ENCODE data around the gene TBX1.

DNA sequence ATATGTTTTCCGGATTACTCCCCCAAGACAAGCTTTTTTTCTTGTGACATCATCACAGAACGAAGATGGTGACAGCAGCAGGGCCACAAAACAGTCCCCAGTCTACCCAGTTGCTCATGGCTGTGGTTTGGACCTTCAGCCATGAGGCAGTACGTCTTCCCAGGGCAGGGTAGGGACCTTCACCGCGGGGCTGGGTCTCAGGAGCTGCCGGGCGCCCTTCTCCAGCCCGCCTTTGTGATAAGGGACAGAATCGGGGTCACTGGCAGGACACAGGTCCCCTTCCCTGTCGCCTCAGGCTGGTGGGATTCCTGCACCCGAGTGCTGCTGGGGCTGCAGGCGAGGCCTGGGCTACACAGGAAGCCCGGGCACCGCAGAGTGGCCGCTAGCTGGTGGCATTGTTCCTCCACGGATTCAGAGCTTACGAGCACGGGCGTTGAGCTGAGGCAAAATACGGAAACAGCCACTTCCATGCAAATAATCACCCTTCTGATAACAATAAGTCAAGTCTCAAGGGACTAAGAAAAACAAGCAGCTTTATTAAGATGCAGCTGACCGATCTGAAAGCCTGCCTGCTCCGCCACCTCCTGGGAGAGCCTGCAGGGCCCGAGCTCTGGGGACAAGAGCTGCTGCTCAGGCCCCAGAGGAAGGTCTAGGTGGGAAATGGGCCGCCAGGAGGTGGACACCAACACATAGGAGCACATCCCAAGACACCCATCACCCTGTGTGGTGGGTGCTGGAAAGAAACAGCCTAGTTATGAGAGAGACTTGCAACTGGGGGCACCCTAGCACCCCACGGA lies 12.3 kb downstream of the TBX1 start:
- TF ChIP-seq RAD21 (IDR thresholded peaks at IDR 0.05 in 1 of 2, conservative IDR thresholded peaks at IDR 0.05 in 1 of 2; ENCODE audit: low read depth in 2 of 2, low read length in 2 of 2) (no peak), POLR2A (IDR thresholded peaks at IDR 0.05; ENCODE audit: control extremely low read depth in 1 of 2, low read depth in 2 of 2, low read length in 2 of 2) (no peak), YY1 (IDR thresholded peaks at IDR 0.05; ENCODE audit: low read depth, low read length) (no peak), POLR2AphosphoS5 (IDR thresholded peaks at IDR 0.05; ENCODE audit: low read depth, low read length) (no peak), TAF1 (IDR thresholded peaks at IDR 0.05; ENCODE audit: low read depth, low read length) (no peak), SP1 (IDR thresholded peaks at IDR 0.05; ENCODE audit: low read depth, low read length) (no peak), SIN3A (conservative IDR thresholded peaks at IDR 0.05 in 1 of 2, IDR thresholded peaks at IDR 0.05 in 1 of 2; ENCODE audit: low read depth in 1 of 2, low read length in 2 of 2) (no peak), EP300 (IDR thresholded peaks at IDR 0.05; ENCODE audit: borderline replicate concordance in 1 of 2, low read depth in 2 of 2, low read length in 2 of 2) (no peak)
- TF ChIP-seq, protein P1, sequence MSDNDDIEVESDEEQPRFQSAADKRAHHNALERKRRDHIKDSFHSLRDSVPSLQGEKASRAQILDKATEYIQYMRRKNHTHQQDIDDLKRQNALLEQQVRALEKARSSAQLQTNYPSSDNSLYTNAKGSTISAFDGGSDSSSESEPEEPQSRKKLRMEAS (IDR thresholded peaks at IDR 0.05) = no peak
- TF ChIP-seq, protein P2, sequence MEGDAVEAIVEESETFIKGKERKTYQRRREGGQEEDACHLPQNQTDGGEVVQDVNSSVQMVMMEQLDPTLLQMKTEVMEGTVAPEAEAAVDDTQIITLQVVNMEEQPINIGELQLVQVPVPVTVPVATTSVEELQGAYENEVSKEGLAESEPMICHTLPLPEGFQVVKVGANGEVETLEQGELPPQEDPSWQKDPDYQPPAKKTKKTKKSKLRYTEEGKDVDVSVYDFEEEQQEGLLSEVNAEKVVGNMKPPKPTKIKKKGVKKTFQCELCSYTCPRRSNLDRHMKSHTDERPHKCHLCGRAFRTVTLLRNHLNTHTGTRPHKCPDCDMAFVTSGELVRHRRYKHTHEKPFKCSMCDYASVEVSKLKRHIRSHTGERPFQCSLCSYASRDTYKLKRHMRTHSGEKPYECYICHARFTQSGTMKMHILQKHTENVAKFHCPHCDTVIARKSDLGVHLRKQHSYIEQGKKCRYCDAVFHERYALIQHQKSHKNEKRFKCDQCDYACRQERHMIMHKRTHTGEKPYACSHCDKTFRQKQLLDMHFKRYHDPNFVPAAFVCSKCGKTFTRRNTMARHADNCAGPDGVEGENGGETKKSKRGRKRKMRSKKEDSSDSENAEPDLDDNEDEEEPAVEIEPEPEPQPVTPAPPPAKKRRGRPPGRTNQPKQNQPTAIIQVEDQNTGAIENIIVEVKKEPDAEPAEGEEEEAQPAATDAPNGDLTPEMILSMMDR (IDR thresholded peaks at IDR 0.05; ENCODE audit: control extremely low read depth in 1 of 3, insufficient read depth in 1 of 3, low read depth in 1 of 3, low read length in 3 of 3) = no peak
- TF ChIP-seq, protein P3, sequence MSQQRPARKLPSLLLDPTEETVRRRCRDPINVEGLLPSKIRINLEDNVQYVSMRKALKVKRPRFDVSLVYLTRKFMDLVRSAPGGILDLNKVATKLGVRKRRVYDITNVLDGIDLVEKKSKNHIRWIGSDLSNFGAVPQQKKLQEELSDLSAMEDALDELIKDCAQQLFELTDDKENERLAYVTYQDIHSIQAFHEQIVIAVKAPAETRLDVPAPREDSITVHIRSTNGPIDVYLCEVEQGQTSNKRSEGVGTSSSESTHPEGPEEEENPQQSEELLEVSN (IDR thresholded peaks at IDR 0.05) = no peak
